ENCODE data around the gene NKD2.

The NKD2 gene

GRCh38 chr5:1013948-1014301 lies 5.3 kb downstream of the NKD2 start:
- Histone ChIP-seq H3K27me3 (replicated peaks; ENCODE audit: insufficient read depth, low read length) (peaks cover 18% of the 10 kb centered on the region), H3K4me3 (ENCODE audit: low read length) (no peak overlapping the region), H3K9me2 (replicated peaks; ENCODE audit: insufficient read depth, low read length) (no peaks in the 10 kb centered on the region), H4K20me1 (ENCODE audit: insufficient read depth, low read length) (no peaks in the 10 kb centered on the region), H3K36me3 (replicated peaks; ENCODE audit: insufficient read depth, low read length) (no peaks in the 10 kb centered on the region), H2AFZ (ENCODE audit: low read length) (no peak overlapping the region), H3K9me3 (replicated peaks; ENCODE audit: insufficient read depth, low read length) (no peaks in the 10 kb centered on the region), H3K9ac (ENCODE audit: low read length) (no peak overlapping the region), H3K4me1 (ENCODE audit: low read length) (peaks cover 14% of the 10 kb centered on the region), H3K27ac (ENCODE audit: low read length) (no peak overlapping the region), H3K79me2 (ENCODE audit: low read length) (peaks cover 98% of the 10 kb centered on the region), H3F3A (ENCODE audit: insufficient read depth, low read length) (0 out of 2 replicates have a peak, but pooled peaks cover 4% of the 10 kb centered on the region), H3K4me2 (ENCODE audit: low read depth, low read length) (no peak overlapping the region)
- DNase-seq, result no peak
- TF ChIP-seq CTCF (IDR thresholded peaks at IDR 0.05; ENCODE audit: low read length) (no peak), EZH2 (optimal IDR thresholded peaks at IDR 0.05; ENCODE audit: low read depth, low read length) (no peak), EZH2phosphoT487 (IDR thresholded peaks at IDR 0.05; ENCODE audit: low read length) (no peak)

GRCh38 chr5:1014346-1014745 lies 5.7 kb downstream of the NKD2 start:
- no peak for DNase-seq
- Histone ChIP-seq H4K20me1 (ENCODE audit: insufficient read depth, low read length) (no peaks in the 10 kb centered on the region), H3K4me3 (ENCODE audit: low read length) (no peak overlapping the region), H3K4me1 (ENCODE audit: low read length) (peaks cover 18% of the 10 kb centered on the region), H3F3A (ENCODE audit: insufficient read depth, low read length) (0 out of 2 replicates have a peak, but pooled peaks cover 4% of the 10 kb centered on the region), H3K4me2 (ENCODE audit: low read depth, low read length) (no peak overlapping the region), H3K27me3 (replicated peaks; ENCODE audit: insufficient read depth, low read length) (peaks cover 18% of the 10 kb centered on the region), H3K9me2 (replicated peaks; ENCODE audit: insufficient read depth, low read length) (no peaks in the 10 kb centered on the region), H3K79me2 (ENCODE audit: low read length) (peaks cover 99% of the 10 kb centered on the region), H3K9me3 (replicated peaks; ENCODE audit: insufficient read depth, low read length) (no peaks in the 10 kb centered on the region), H3K9ac (ENCODE audit: low read length) (no peak overlapping the region), H3K36me3 (replicated peaks; ENCODE audit: insufficient read depth, low read length) (no peaks in the 10 kb centered on the region), H2AFZ (ENCODE audit: low read length) (no peak overlapping the region), H3K27ac (ENCODE audit: low read length) (no peak overlapping the region)
- TF ChIP-seq CTCF (IDR thresholded peaks at IDR 0.05; ENCODE audit: low read length) (no peak), EZH2phosphoT487 (IDR thresholded peaks at IDR 0.05; ENCODE audit: low read length) (no peak), EZH2 (optimal IDR thresholded peaks at IDR 0.05; ENCODE audit: low read depth, low read length) (no peak)

- peaks cover 22% of the 10 kb centered on the region for H3K4me1 ChIP-seq (ENCODE audit: low read length)
- H3F3A ChIP-seq (ENCODE audit: insufficient read depth, low read length), result peaks cover 8% of the 10 kb centered on the region; the same call in 1 of the 2 replicates
- no peak overlapping the region for H3K27ac ChIP-seq (ENCODE audit: low read length)
- no peak for TF ChIP-seq CTCF (IDR thresholded peaks at IDR 0.05; ENCODE audit: low read length)
- no peak for TF ChIP-seq EZH2 (optimal IDR thresholded peaks at IDR 0.05; ENCODE audit: low read depth, low read length)
- H3K9ac ChIP-seq (ENCODE audit: low read length), result no peak overlapping the region
- no peak overlapping the region for H3K4me2 ChIP-seq (ENCODE audit: low read depth, low read length)
- no peaks in the 10 kb centered on the region for H4K20me1 ChIP-seq (ENCODE audit: insufficient read depth, low read length)
- no peak for DNase-seq
- peaks cover 98% of the 10 kb centered on the region for H3K79me2 ChIP-seq (ENCODE audit: low read length)
- H3K4me3 ChIP-seq (ENCODE audit: low read length), result no peak overlapping the region
- H3K36me3 ChIP-seq (replicated peaks; ENCODE audit: insufficient read depth, low read length), result no peaks in the 10 kb centered on the region
- no peaks in the 10 kb centered on the region for H3K9me3 ChIP-seq (replicated peaks; ENCODE audit: insufficient read depth, low read length)
- H3K27me3 ChIP-seq (replicated peaks; ENCODE audit: insufficient read depth, low read length), result peaks cover 18% of the 10 kb centered on the region
- H2AFZ ChIP-seq (ENCODE audit: low read length), result no peak overlapping the region
- H3K9me2 ChIP-seq (replicated peaks; ENCODE audit: insufficient read depth, low read length), result no peaks in the 10 kb centered on the region
These were observed 6.2 kb downstream of the NKD2 start for GRCh38 chr5:1014781-1015221.

Measured in MM.1S (cell line).